GM12801 (cell line): ENCODE data around the gene SERINC4.

Experiments used
- TF ChIP-seq, protein P1 (sequence below): IDR thresholded peaks from one replicate; pipeline ENCODE4 v1.5.1; 2011; ENCODE audit warnings: control low read depth; ENCODE audit not compliant: insufficient read length; ENCODE audit errors: extremely low read depth

SERINC4 gene

DNA sequence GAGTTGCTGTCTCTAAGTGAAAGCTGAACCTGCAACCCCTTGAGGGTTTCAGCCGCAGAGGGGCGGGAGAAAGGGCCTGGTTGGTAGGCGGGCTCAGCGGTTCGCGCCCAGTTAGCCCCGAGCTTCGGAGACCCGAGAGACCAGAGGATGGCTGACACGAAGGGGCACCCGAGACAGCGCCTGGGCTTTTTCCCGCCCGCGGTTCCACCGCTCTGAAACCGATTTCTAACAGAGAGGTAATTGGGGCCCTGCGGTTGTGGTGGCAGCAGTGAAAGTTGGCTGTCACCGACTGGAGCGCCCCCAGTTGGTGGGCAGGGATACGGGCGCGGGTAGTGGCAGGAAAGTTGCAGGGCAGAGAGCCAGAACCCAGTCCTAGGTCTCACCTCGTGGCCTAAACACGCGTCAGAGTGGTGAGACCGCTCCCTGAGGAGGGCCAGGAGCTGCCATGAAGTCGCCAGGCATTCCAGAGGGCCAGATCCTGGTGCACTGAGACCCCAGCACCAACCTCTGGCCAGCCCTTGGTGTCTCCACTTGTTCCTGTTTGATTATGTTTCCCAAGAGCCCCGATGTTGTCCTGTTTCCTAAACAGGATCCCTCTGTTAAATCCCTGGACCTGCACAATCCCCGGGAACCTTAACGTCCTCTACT, 22.6 kb downstream of the SERINC4 start:
- TF ChIP-seq, protein P1, sequence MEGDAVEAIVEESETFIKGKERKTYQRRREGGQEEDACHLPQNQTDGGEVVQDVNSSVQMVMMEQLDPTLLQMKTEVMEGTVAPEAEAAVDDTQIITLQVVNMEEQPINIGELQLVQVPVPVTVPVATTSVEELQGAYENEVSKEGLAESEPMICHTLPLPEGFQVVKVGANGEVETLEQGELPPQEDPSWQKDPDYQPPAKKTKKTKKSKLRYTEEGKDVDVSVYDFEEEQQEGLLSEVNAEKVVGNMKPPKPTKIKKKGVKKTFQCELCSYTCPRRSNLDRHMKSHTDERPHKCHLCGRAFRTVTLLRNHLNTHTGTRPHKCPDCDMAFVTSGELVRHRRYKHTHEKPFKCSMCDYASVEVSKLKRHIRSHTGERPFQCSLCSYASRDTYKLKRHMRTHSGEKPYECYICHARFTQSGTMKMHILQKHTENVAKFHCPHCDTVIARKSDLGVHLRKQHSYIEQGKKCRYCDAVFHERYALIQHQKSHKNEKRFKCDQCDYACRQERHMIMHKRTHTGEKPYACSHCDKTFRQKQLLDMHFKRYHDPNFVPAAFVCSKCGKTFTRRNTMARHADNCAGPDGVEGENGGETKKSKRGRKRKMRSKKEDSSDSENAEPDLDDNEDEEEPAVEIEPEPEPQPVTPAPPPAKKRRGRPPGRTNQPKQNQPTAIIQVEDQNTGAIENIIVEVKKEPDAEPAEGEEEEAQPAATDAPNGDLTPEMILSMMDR = no peak

DNA sequence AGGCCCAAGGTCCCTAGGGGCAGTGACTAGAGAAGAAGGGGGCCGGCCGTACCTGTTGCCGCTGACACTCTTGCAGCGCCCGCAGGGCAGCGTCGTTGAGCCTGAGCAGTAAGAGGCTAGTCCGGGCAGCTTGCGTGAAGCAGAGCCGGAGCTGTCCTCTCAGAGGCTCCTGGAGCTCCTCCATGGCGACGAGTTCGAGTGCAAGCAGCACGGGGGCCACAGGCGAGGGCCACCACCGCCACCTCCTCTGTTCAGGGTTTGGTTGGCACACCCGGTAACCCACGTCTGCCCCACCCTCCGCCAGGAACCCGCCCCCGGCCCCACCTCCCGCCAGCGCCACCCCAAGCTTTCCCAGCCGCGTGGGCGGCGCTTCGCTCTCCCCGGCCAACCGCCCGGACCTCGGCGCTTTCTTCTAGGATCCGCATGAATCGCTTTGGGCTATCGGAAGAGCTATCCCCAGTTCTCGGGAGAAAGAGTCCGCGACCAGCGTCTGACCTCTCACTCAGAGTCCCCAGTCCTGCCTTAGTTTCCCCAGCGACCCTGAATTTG, 23.2 kb downstream of the SERINC4 start, which contains the start of gene ELL3:
Gene ELL3 (minus strand): TSS at position 249 of the 549 bp plus-strand sequence. CDS start 65 bp downstream, at position 184.
- TF ChIP-seq, protein P1 = no peak

DNA sequence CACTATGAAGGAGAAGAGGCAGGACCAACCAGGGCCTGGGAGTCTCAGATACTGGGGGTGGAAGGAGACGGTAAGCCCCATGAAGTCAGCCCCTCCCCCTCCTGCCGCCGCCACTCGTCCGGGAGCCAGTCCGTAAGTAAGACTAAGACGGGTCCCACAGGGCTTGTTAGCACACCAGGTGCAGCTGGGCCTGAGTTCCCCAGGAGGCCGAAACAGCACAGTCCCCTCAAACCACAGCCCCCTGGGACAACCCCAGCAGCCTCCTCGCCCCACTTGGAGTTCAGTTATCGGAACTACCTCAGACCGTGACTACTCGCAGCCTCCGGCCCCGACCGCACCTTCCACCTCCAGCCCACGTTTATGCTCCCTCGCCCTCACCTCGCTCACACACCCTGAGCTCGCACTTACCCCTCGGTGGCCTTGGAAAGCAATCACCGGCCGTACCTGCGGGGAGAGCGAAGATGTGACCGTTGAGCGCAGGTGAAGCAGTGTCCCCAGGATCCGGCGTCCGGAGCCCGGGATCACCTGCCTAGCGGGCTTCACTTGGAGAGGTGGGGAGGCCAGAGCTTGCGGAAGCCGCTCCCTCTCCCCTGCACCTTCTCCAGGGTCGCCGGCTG, 23.8 kb downstream of the SERINC4 start:
- TF ChIP-seq, protein P1 = no peak

DNA sequence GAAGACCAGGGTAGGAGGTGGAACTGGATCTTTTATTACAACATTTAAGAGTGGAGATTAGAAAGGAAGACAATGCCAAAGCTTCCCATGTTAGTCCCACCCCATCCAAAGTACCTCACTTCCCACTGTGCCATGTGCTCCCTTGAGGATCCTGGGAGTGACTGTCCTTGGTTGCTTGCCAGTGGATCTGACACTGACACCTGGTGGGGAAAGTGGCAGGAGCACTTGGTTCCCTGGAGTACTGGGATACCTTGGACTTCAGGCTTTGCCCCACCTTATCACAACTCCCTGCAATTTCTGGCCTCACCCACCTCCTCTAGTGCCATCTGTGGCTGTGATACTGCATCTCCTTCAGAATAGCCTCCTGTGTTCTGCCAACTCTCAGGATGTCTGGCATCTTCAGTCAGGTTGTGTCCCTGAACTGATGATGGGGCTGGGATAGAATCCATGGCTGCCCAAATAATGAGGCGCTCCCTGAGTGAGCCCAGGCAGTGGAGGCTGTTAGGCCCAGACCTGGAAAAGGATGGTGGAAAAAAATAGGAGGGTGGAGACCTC, 24.5 kb downstream of the SERINC4 start:
- TF ChIP-seq, protein P1 = no peak

DNA sequence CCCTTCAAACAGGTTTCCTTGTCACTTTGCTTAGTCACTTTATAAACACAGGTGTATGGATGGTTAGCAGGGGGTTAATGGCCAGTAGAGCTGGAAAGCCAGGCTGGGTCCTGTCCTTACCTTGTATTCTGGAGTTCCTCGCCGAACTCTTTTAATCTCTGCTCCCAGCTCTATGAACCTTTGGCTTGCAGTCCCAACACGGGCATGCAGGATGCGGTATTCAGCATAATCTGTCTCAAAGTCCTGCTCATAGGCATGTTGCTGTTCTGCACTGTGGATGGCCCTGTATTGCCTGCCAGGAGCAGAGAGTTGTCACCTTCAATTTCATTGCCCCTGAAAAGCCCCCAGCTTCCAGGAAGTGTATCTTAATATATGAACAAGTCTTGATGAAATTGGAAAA, 26.0 kb downstream of the SERINC4 start:
- TF ChIP-seq, protein P1 = no peak

DNA sequence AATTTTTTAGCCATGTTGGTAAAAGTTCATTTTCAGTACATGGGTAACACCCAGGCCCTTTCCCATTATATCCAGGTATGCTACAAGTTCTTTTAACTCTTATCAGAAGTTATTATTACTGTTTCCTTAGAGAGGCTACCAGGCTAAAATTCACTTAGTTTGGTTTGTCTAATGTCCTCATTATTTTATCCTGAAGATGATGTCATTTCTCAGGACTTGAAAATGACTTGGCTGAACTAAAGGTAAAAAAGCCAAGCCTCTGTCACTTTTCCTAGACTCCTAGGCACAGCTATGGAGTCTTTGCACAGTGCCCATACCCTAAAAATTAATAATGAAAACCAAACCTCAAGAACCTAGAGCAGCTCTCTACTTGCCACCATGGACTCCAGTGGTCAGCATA, 27.4 kb downstream of the SERINC4 start:
- TF ChIP-seq, protein P1 = no peak

DNA sequence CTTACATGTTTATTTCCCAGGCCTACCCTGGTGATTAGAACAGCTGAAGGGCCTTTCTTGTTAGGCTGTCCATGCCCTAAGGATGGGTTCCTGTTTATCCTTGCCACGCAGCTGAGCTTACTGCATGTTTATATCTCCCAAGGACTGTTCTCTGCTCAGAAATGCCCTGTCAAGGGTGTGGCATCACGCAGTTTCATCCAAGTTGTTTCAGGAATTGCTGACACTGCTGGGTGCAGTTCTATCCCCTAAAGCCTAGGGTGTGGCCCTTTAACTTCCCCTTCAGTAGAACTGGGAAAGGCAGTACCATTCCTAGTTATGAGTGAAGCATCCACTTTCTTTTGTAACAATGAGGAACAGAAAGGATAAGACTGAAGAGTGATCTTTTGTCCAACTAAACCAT, 28.2 kb downstream of the SERINC4 start:
- TF ChIP-seq, protein P1 = no peak
